ENCODE data around the gene RCBTB2.

Gene RCBTB2

GRCh38 chr13:48443442-48444208, 89.3 kb downstream of the RCBTB2 start:
- DNase-seq, result no peak

Measured in activated effector memory CD4-positive, alpha-beta T cell treated with anti-CD3 and anti-CD28 coated beads, Interleukin-2, amount 50 U/mL, for 16 hours (primary cell).